Stimulated activated CD4-positive, alpha-beta T cell treated with anti-CD3 and anti-CD28 coated beads, Interleukin-4, amount 100 ng/mL, for 24 hours (primary cell): ENCODE measurements around the gene FGFR2.

ENCODE experiments used
- DNase-seq: peaks from one replicate; pipeline ENCODE4 v3.0.0-alpha.2; 2020

Gene FGFR2

GRCh38 chr10:121551210-121551885 lies 46.9 kb downstream of the FGFR2 start:
- no peak for DNase-seq

- DNase-seq: no peak
Measured at GRCh38 chr10:121544301-121544869, 53.9 kb downstream of the FGFR2 start.

DNA sequence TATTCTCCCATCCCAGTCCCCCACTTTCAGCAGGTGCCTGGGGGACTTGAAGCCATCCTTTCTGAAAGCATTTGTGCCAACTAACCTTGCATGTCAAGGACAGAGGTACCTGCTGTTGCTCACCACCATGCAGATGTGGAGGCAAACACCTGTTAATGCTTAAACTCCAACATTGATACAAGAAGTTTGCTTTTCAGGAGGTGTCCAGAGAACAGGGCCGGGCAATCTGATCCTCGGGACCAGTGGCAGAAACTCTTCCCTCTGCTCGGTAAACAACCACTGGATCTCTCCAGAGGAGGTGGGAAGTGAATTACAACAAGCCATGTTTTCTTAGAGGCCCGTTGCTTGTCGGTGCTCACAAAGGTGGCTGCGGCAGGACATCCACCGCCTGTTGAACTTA lies 54.7 kb downstream of the FGFR2 start:
- DNase-seq: no peak

GRCh38 chr10:121541450-121542120 lies 56.7 kb downstream of the FGFR2 start:
- no peak for DNase-seq

GRCh38 chr10:121540732-121541395 lies 57.4 kb downstream of the FGFR2 start:
- no peak for DNase-seq

- no peak for DNase-seq
Measured at GRCh38 chr10:121539786-121540185, 58.5 kb downstream of the FGFR2 start.

DNA sequence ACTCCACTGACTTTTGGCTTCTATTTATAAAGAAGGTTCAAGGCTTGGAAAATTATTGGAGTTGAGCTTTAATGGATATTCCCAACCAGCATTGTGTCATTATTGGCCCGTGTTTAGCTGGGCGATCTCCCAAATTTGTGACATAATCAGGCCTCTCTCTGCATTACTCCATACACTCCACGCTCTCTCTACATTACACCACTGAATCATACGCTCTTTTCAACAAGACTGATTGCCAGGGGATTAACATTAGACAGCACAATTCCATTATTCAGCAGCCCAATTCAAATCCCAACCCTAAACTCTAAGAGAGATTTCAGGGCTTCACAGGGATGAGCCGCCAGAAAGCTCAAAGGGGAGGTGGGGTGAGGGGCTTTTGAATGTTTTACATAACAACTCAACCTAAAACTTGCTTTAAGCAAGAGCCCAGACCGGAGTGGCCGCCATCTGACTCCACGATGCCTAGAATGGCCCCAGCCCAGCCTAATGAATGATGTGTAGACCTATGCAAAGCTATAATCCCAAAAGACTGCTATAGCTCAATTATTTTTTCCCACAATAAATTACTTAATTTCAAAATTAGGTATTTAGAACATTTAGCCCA lies 61.8 kb downstream of the FGFR2 start:
- DNase-seq: no peak

DNA sequence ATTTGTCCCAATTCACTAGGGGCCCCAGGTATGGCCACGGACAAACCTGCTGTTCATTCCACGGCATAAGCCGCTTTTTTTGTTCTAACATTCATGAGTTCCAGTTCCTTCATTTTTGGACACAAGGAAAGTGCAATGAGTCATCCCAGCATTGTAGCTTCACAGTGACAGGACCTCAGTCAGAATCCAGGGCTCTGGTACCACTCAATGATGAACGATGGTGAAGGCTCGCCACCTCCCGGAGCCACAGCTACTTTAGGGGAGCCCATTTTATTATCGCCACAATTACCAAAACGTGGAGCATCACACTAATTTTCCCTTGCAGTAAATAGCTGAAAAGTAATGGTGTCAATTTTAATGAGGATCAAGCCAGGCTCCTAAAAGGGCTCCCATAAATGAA lies 62.9 kb downstream of the FGFR2 start:
- no peak for DNase-seq

GRCh38 chr10:121532292-121532864 lies 65.9 kb downstream of the FGFR2 start:
- no peak for DNase-seq

DNA sequence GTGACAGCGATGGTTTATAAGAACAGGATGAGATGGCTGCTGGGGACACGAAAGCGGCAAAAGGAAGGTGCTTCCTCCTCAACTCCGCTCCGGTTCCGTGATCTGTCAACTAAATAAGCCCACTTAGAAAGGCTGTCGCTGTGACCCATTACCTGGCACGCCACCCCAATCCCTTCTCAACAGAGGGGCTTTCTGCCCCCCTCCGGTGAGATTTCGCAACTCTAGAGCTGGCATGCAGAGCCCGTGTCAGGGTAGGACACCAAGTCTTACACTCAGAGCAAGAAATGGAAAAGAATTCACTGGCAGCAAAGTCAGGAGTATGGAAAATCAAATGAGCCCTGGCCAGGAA lies 66.4 kb downstream of the FGFR2 start:
- no peak for DNase-seq

GRCh38 chr10:121531076-121531829 lies 67.0 kb downstream of the FGFR2 start:
- DNase-seq: no peak

DNA sequence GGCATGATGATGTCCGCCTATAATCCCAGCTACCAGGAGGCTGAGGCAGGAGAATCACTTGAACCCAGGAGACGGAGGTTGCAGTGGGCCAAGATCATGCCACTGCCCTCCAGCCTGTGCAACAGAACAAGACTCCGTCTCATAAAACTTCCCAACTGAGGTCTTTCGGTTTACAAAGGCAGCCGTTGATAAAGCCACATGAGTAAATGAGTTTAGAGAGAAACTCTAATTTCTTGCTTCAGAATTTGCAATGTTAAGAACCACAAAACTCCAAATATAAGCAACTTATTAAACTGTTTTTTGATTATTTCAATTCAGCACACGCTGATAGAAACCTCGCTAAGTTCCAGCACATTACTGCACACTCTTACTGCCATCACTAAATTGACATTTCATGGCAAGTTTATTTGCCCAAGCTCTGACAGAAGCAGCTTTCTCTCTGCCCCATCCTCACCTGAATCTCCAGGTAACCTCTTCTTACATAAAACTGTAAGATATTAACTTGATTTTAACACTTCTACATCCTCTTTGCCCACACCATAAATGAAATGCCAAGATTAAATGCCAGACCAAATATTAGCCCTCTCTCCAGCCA lies 67.7 kb downstream of the FGFR2 start:
- no peak for DNase-seq

GRCh38 chr10:121527690-121528089 lies 70.6 kb downstream of the FGFR2 start:
- no peak for DNase-seq

- DNase-seq: no peak
Measured at GRCh38 chr10:121526801-121527221, 71.4 kb downstream of the FGFR2 start.

GRCh38 chr10:121526135-121526790 lies 72.0 kb downstream of the FGFR2 start:
- DNase-seq: no peak

DNA sequence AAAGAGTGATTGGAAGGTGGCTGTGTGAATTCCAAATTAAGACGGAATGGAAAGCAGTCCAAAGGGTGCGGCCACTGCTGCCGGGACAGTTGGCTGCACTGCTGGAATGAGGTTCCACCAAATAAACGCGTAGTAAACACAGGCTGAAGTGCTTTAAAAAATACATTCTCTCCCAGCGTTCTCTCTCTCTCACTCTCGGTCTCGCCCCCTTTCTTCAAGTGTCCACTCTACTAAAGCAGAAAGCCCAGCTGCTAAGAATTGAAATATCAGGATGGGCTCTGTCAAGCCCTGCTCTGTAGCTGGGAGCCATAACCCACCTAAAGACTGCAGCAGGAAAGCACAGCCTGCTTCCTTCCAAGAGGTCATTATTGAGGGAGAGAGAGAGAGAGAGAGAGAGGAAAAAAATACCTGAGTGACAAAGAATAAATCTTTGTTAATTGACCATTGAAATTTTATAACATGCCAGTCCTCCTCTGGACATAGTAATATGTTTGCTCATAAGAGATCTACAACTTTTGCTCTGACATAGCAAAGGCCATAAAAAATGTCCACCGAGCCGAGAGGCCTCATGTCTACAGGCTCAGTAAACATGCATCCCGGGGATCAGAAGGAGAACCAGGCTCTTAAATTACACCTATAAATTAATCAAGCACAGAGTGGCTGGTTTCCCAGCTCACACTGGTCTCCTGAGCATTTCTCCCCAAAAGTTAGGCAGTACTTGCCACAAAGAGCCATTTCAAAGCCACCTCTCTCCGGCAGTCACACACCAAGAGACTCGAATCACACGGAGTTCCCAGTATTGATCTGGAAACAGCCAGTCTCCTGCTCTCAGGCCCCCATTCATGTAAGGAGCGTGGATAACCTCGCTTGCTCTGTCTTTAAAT lies 72.8 kb downstream of the FGFR2 start:
- no peak for DNase-seq

DNA sequence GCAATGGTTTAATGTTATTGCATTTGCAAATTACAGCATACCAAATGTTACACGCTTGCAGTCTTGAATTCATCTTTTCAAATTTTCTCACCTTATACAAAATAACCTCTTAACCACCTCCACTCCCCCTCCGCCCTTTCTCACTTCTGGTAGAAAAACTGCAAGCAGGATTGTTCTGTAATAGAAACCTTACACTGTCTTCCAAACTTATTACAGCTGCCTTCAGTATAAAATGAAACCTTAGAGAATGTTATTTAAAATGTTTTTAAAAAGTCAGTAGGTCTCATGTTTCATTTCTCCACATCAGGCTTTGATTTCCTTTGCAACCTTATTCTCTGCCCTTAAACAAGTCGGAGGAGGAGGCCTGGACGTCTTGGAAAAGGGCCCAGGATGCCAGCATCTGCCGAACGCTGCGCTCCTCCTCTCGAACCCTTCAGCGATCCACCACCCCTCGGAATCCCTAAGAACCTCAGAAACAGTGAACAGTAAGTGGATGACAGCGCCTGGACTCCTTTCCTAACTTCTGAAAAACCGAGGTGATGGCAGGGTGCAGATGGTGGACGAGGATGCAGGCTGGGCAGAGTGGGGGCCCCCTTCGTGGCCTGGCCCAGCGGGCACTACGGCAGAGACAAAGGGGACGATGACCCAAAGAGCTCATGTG lies 74.0 kb downstream of the FGFR2 start:
- DNase-seq: no peak

DNA sequence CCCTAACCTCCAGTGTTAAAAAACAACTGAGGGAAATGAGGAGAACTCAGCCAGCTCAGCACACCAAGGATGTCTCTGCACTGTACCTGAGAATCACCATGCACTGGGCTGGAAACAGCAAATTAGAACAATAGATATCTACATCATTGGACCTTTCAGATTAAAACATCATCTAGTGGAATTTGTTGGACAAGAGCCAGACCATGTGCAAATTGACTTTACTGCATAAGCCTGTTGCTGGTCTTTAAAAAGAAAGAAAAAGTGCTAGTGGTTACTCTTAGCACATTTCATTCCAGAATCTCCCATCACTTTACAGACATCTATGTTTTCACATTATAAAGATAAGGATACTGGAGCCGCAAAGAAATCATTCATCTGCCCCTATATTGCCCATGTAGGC lies 75.4 kb downstream of the FGFR2 start:
- no peak for DNase-seq

DNA sequence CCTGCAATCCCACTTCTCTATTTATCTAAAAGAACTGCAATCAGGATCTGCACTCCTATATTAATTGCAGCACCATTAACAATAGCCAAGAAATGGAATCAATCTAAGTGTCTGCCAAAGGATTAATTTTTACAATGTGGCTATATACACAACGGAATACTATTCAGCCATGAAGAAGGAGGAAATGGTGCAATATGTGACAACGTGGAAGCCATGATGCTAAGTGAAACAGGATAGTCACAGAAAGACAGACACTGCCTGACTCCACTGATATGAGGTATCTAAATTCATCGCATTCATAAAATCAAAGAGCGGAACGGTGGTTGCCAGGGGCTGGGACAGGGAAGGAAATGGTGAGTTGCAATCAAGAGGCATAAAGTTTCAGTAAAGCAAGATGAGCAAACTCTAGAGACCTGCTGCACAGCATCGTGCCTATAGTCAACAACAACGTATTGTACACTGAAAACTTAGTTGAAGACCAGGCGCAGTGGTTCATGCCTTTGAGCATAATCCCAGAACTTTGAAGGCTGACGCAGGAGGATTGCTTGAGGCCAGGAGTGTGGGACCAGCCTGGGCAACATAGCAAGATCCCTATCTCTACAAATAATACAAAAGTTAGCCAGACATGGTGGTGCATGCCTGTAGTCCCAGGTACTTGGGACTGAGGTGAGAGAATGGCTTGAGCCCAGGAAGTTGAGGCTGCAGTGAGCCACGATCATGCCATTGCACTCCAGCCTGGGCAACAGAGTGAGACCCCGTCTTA lies 76.3 kb downstream of the FGFR2 start:
- DNase-seq: no peak
